Stimulated activated CD8-positive, alpha-beta memory T cell treated with anti-CD3 and anti-CD28 coated beads, Interleukin-12 subunit alpha, Interleukin-12 subunit beta, amount 100 ng/mL, for 24 hours (primary cell): Measurements from ENCODE around the gene STRN4.
"Not testable (repeated sequence)": the region's sequence is repeated elsewhere in the genome, so short reads cannot be mapped to it uniquely, and the experiment has no call there.

Source experiments
- DNase-seq: peaks from one replicate; pipeline ENCODE4 v3.0.0-alpha.2; 2020; ENCODE audit errors: extremely low read depth

The STRN4 gene, protein sequence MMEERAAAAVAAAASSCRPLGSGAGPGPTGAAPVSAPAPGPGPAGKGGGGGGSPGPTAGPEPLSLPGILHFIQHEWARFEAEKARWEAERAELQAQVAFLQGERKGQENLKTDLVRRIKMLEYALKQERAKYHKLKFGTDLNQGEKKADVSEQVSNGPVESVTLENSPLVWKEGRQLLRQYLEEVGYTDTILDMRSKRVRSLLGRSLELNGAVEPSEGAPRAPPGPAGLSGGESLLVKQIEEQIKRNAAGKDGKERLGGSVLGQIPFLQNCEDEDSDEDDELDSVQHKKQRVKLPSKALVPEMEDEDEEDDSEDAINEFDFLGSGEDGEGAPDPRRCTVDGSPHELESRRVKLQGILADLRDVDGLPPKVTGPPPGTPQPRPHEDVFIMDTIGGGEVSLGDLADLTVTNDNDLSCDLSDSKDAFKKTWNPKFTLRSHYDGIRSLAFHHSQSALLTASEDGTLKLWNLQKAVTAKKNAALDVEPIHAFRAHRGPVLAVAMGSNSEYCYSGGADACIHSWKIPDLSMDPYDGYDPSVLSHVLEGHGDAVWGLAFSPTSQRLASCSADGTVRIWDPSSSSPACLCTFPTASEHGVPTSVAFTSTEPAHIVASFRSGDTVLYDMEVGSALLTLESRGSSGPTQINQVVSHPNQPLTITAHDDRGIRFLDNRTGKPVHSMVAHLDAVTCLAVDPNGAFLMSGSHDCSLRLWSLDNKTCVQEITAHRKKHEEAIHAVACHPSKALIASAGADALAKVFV

DNA sequence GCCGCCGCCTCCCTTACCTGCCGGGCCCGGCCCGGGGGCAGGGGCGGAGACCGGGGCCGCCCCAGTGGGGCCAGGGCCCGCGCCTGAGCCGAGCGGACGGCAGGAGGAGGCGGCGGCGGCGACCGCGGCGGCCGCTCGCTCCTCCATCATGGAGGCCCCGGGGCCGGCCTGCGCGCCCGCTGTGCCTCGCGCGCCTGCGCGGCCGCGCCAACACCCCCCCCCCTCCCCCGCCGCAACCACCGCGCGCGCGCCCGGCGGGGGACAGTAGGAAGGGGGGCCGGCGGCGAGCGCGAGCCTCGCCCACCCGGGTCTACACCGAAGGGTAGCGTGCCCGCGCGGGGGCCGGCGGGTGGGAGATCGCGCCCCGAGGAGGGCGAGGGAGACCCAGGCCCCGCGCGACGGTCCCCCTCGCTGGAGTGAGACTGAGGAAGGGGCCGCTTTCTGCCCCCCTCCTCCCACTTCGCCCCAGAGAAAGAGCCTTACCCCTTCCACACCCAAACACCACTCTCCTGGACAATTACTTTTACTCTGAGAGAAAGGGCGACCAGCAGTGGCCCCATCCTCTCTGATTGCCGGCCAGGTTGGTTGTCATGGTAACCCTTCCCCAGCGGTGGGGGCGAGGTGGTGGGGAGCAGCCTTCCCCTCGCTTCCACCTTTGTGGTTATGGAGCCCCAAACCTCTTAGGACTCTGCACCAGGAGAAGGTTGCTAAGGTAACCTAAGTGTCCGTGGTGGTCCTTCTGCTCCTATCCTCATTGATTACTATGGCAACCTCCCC lies at the start of gene STRN4:
STRN4 (minus strand) TSS at position 170 of the 777 bp plus-strand sequence; CDS start at position 150, 20 bp downstream.
- no peak for DNase-seq

DNA sequence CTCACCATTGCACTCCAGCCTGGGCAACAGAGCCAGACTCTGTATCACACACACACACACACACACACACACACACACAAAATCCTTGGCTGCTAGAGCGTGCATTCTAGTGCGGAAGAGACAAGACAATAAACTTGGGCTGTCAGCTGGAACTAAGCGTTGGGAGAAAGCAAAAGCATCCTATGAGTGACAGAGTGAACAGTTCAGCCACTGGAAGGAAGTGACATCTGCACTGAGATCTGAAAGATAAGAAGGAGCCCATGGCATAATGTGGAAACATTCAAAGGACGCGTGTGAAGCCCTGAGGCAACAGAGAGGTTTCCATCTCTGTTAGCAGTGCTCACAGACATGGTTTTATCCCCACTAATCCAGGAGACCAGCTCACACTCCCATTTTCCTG lies 45.7 kb upstream of the STRN4 start:
- no peak for DNase-seq

DNA sequence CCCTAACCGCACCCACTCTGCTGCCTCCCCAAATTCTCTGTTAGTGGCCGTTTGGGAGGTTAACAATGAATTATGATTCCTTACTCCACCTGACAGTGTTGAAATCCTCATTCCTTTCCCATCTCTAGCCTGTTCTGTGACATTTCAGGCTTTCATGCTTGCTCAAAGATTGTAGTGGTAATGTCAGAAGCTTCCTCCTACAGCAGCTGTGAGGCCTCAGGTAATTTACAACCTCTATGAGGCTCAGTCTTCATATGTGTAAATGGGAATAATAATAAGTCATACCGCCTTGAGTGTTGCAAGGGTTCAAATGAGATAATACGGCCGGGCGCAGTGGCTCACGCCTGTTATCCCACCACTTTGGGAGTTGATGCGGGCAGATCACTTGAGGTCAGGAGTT lies 43.1 kb upstream of the STRN4 start:
- DNase-seq = no peak

DNA sequence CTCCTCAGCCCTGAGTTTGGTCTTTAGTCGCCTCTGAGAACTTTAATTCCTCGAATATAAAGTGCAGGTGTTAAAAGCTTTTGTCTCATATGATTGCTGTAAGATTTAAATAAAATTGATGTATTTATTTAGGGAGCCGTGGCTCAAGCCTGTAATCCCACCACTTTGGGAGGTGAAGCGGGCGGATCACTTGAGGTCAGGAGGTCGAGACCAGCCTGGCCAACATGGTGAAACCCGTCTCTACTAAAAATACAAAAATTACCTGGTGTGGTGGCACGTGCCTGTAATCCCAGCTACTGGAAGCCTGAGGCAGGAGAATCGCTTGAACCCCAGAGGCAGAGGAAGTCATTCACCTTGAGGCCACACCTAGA lies 42.7 kb upstream of the STRN4 start:
- DNase-seq = no peak

DNA sequence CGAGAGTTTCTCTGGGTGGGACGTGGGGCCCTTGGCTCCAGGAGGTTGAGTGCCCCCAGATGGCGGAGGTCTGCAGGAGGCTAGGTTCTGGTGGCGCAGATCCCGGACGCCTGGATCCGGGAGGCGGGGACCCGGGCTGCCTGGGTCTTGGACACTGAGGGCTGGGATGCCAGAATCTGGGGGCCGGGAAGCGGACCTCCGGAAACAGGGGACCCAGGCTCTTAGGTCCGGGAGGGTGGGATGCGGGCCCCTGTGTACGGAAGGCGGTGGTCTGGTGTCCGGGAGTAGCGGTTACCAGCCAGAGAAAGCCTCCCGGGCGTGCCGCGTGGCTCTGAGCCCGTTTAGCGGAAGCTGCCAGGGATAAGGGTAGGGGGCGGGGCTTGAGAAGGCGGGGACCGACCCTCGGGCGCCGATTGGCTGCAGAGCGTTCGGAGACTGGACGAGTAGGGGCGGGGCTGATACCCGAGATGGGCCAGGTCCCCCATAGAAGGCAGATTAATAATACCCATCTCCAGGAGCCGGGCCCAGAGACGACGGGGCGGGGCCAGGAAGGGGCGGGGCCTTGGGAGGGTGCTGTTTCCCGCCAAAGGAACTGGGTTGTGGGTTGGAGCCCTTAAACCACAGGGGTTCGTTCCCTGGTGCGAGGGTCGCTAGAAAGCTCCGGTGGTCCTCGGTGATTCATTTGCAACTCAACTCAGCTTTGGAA lies 42.2 kb upstream of the STRN4 start, which contains the start of gene SLC1A5:
SLC1A5 (minus strand) TSS at position 333 of the 706 bp plus-strand sequence. CDS start 629 bp downstream, outside the sequence.
- peak; percentile 98 for DNase-seq

DNA sequence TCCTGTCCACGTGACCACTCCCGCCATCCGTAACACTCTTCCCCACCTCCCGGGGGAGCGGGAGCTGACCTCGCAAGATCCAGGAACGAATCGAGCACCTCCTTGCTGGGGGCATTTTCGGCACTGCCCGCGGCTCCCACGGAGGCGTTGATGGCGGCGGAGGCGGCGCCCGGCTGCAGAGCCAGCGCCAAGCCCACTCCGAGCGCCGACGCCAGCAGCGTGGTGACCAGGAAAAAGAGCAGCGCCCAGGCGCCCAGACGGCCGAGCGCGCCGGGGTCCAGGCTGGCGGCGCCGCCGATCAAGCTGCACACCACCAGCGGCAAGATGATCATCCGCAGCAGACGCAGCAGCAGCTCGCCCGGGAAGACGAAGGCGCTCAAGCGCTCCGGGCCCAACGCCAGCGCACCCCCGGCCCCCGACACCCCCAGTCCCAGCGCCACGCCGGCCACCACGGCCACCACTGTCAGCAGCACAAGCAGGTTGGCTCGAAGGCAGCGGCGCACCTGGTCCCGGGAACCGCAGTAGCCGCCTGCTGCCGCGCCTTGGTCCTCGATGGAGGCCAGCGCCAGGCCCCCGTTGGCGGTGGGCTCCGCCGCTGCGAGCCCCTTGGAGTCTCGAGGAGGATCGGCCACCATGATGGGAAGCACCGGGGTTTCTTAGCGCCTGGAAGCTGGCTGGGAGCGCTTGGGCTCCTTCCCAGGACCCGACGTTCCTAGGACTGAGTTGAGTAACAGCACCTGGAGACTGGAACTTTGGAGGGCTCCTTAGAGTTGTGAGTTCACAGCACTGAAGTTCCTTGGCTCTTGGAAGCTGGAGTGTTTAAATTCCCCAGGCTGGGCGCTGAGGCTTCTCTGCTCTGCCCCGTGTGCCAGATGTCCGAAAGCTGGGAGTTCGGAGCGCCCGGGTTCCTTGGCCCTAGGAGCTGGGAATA lies 41.3 kb upstream of the STRN4 start:
- no peak for DNase-seq

DNA sequence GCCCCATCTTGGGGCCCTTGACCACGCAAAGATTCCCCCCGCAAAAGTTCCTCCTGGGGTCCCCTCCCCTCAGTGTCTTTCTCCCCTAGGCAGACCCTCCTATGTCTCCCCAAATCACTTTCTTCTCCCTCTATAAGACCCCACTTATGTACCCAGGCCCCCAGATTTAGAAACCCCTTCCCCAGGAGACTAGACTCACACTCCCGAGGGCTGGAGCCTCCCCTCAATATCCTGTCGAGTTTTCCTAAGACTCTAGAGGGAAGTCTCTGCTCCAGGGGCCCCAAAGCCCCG lies 40.7 kb upstream of the STRN4 start:
- no peak for DNase-seq

DNA sequence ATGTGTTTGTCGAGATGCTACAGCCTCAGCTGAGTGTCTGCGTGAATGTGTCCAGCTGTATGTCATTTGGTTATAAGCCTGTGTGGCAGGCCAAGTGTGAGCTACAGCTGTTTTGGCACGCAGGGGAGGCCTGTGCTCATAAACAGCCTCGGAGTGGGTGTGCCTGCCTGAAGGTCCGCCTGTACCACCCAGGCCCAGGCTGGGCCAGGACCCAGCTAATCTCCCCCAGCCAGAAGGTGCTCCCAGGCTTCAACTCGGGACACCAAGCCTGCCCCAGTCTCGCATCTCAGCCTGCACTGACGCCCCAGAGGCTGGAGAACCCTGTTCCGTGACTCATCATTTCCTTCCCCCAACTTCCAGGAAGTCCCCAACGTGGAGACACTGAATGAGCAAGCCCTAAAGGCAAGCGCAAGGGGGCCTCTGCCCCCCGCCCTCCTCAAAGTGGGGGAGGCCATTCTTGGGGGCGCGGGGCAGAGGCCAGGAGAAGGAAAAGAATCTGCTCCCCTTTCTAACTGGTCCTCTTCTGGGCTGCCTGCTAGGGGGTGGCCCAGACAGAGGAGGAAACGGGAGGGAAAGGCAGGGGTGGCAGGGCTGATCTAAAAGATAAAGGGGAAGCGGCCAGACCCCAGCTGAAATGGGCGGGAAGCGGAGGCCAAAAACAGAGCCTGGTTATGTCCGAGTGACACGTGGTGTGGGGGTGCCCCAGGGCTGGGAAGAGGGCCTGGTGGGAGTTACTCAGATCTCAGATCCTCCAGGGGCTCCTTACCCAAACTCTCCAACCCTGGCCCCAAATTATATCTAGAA lies 40.2 kb upstream of the STRN4 start:
- peak; percentile 66 for DNase-seq

DNA sequence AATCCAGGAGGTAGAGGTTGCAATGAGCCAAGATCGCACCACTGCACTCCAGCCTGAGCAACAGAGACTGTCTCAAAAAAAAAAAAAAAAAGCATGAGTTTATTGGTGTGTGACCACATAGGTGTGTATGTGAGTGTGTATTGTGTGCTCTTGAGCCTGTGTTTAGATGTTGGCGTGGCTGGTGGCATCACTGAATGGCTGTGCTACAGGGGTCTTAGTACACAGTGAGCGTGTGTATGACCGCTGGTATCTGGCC lies 39.7 kb upstream of the STRN4 start:
- no peak for DNase-seq

DNA sequence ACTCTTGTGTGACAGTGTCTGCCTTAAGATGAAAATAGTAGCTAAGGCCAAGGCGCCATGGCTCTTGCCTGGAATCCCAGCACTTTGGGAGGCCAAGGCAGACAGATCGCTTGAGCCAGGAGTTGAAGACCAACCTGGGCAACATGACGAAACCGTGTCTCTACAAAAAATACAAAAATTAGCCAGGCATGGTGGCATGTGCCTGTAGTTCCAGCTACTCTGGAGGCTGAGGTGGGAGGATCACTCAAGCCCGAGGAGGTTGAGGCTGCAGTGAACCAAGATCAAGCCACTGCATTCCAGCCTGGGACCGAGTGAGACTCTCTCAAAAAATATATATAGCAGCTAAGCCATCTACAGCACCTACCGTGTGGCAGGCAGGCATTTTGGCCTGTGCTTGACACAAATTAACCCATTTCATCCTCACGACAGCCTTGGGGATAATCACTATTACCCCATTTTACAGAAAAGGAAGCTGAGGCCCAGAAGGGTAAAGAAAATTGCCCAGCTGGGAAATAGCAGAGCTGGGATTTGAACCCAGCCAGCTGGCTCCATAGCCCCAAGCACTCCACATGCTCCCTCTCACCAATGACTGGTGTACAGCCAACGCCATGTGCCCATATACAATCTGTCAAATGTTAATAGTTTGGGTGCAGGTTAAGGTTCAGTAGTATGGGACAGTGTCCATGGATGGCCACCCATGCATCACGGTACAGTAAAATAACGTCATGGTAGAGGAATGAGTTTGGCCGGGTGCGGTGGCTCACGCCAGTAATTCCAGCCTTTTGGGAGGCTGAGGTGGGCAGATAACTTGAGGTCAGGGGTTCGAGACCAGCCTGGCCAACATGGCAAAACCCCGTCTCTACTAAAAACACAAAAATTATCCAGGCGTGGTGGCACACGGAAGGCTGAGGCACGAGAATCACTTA lies 39.1 kb upstream of the STRN4 start:
- no peak for DNase-seq

DNA sequence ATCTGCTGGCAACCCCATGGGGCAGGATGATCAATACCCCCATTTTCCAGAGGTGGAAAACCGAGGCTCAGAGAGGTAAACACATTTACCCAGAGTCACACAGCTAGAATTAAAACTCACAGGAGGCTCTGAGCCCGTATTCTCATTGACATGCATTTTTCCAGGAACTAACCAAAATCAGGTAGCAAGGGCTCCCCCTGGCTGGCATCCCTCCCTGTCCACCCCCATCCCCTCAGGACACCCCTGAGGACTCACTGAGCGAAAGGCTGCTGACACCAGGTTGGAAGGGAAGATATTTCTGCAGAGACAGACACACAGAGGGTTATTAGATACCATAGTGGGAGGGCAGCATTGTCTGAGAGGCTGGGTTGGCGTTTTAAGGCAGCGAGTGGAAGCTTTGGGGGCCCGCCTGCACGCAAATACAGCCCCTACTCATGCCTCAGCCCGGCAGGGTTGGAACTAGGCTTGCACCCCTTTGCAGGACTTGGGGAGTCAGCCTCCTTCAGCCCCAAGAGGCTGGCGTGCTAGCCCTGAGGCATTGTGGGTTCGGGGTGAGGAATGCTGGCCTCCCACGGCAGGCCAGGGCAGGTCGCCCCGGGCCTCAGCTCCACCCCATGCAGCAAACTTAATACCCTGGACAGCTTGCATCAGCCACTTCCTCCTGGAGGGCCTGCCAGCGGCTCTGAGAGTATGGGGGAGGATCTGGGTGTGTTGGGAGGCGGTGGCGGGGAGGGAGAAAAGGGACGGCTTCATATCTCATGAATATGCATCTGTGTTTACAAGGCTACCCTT lies 38.2 kb upstream of the STRN4 start:
- no peak for DNase-seq

DNA sequence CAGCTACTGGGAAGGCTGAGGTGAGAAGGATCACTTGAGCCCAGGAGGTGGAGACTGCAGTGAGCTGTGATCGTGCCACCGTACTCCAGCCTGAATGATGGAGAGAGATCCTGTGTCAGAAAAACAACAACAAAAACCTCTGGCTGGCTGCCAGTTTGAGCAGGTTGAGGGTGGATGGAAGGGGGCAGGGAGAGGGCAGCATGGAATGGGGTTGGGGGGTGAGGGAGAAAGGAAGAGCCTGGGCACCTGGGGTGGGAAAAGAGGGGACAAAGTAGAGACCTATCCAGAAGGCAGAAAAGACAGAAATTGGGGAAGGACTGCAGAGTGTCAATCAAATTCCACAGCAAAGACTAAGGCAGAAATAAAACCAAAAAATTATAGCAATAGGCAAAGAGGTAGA lies 37.4 kb upstream of the STRN4 start:
- no peak for DNase-seq

DNA sequence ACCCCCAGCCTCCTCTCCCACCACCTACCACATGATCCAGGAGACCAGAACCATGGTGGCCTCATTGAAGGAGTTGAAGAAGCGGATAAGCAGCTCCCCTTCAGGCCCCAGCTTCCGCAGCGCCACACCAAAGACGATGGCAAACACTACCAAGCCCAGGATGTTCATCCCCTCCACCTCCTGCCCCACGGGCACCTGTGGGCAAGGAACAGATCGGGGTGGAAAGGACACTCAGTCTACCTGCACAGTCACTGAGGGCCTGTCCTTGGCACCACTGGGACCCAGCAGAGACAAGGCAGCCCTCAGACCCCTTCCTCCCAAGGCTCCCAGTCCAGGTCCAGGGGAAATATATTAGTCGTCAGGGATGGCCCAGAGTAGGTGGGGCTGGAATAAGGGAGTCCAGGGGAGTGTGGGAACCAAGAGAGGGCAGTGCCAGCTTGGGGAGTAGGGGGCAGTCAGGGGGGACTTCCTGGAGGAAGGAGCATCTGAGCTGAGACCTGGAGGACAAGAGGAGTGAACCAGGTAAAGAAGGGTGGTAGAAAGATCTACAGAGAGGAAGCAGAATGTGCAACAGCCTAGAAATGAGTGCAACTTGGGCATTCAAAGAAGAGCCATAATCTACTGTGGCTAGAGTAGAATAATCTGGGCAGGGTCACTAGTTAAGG lies 36.2 kb upstream of the STRN4 start:
- no peak for DNase-seq

DNA sequence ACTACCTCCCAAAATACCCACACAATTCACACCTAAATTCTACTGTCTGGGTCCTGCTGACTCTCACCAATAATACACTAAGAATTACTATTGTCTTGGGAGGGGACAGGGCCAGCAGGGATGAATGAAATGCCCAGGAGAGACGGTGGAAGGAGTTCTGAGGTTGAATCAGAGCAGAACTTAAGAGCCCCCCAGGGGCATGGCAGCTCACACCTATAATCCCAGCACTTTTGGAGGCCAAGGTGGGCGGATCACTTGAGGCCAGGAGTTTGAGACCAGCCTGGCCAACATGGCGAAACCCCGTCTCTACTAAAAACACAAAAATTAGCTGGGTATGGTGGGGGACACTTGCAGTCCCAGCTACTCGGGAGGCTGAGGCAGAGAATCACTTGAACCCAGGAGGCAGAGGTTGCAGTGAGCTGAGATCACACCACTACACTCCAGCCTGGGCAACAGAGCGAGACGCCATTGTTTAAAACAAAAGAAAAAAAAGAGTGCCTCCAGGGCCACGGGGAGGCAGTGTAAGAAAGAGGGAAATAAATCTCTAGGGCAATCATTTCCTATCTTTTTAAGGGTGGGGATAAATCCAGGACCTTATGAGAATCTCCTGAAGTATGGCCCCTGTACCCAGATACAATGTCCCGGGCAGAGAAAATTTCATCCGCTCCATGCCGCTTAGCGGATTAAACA lies 31.9 kb upstream of the STRN4 start:
- not testable (repeated sequence) for DNase-seq

DNA sequence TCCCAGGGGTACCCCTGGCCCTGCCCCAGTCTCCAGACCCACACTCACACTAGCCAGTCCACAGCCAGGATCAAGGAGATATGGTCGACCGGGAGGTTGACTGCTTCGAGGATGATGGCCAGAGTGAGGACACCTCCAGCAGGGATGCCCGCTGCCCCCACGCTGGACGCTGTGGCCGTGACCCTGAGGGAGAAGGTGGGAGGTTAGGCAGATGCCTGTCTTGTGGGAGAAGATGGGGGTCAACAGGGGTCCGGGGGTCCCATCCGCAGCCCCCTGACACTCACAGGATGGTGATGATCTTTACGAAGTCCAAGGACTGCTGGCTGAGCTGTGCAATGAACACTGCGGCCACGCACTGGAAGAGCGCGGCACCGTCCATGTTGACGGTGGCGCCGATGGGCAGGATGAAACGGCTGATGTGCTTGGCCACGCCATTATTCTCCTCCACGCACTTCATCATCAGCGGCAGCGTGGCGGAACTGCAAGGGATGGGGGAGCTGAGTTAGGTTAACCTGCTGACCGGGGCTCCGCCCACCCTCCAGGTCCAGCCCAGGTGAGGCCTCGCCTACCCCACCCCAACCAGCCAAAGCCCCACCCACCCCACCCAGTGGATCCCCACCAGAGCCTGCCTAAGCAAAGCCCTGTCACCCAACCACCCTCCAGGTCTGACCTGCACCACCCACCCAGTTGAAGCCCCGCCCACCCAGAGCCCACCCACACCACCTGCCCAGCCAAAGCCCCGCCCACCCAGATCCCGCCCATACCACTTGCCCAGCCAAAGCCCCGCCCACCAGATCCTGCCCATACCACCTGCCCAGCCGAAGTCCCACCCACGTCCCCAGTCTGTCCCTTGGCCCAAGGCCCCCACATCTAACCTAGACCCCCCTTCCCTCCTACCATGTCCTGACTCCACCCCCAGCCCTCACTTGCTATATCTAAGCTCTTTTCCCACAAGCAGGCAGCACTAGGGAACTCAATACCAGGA lies 31.0 kb upstream of the STRN4 start:
- no peak for DNase-seq
